ENCODE results near the gene FNIP1. TPM values are rescaled to one million over a fixed set of nuclear protein-coding genes. Genes with fewer than 3 reads are reported as not detected.

The FNIP1 gene
- total and polyA plus RNA-seq, 2 of the 8 experiments (the other 6 are each of a cell fraction or from before 2014, with no cell fraction given) = 3.5 to 17.3 TPM

DNA sequence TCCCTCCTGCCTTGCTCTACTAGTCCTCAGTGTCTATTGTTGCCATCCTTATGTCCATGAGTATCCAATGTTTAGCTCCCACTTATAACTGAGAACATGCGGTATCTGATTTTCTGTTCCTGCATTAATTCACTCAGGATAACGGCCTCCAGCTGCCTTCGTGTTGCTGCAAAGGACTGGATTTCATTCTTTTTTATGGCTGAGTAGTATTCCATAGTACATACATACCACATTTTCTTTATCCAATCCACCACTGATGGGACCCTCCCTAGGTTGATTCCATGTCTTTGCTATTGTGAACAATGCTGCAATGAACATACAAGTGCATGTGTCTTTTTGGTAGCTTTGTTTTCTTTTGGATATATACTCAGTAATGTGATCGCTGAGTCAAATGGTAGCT lies 50.4 kb downstream of the FNIP1 start:
- Histone ChIP-seq H3K18ac (ENCODE audit: extremely low read depth, low read length) (no peak overlapping the region), H2BK15ac (ENCODE audit: low read length) (no peak overlapping the region), H2AK5ac (ENCODE audit: low read depth, low read length) (no peak overlapping the region), H2BK120ac (replicated peaks; ENCODE audit: low read depth, low read length) (no peak overlapping the region), H3K56ac (replicated peaks; ENCODE audit: insufficient read length, low read depth, low read length) (no peak overlapping the region), H3K4ac (replicated peaks; ENCODE audit: insufficient read length, low read depth, low read length) (no peak overlapping the region), H3K79me2 (ENCODE audit: control insufficient read depth in 1 of 2, insufficient read depth in 2 of 2, low read length in 2 of 2) (peaks cover 0 to 15% of the 10 kb centered on the region in 2 experiments; a peak in 2 of 4 replicates), H3K36me3 (ENCODE audit: control insufficient read depth in 2 of 4, insufficient read depth in 4 of 4, low read length in 3 of 4) (peaks cover 0 to 5% (median 0%) of the 10 kb centered on the region in 4 experiments; a peak in 1 of 8 replicates), H4K5ac (ENCODE audit: insufficient read length, low read depth, low read length) (no peak overlapping the region), H2BK12ac (ENCODE audit: low read depth, low read length) (no peak overlapping the region), H3K4me2 (ENCODE audit: insufficient read depth in 1 of 2, low read depth in 2 of 2, low read length in 2 of 2) (no peak overlapping the region), H3K9me3 (ENCODE audit: insufficient read depth in 2 of 2, low read depth in 1 of 2, low read length in 1 of 2) (no peaks in the 10 kb centered on the region), H3K9ac (replicated peaks in 1 of 4; ENCODE audit: extremely low read depth in 1 of 4, low read depth in 3 of 4, low read length in 3 of 4) (no peak overlapping the region), H3K23ac (ENCODE audit: insufficient read length) (no peak overlapping the region), H3K23me2 (ENCODE audit: low read depth, low read length) (no peaks in the 10 kb centered on the region; the same call in 1 of the 2 replicates), H3K27me3 (replicated peaks in 1 of 4; ENCODE audit: control insufficient read depth in 3 of 4, extremely low read depth in 1 of 4, insufficient read depth in 3 of 4, low read length in 3 of 4) (no peaks in the 10 kb centered on the region), H3K14ac (ENCODE audit: insufficient read length) (no peak overlapping the region), H4K8ac (ENCODE audit: extremely low read depth, insufficient read depth, low read length) (no peak overlapping the region), H2AFZ (ENCODE audit: low read length) (no peak overlapping the region), H2BK20ac (ENCODE audit: low read length) (no peak overlapping the region), H4K91ac (replicated peaks; ENCODE audit: insufficient read length, low read length) (no peak overlapping the region), H3K4me3 (ENCODE audit: extremely low read depth in 1 of 4, insufficient read depth in 2 of 4, low read depth in 3 of 4, low read length in 4 of 4) (no peak overlapping the region), H3K4me1 (replicated peaks in 1 of 4; ENCODE audit: control insufficient read depth in 3 of 4, insufficient read depth in 4 of 4, low read length in 3 of 4) (no peaks in the 10 kb centered on the region), H2BK5ac (ENCODE audit: low read depth, low read length) (no peak overlapping the region), H3K27ac (ENCODE audit: low read depth, low read length) (no peak overlapping the region), H3K79me1 (ENCODE audit: low read depth, low read length) (peaks cover 2% of the 10 kb centered on the region; the same call in 1 of the 2 replicates), H4K20me1 (replicated peaks in 1 of 2; ENCODE audit: control insufficient read depth in 1 of 2, insufficient read depth in 2 of 2, low read length in 2 of 2) (peaks cover 0 to 3% of the 10 kb centered on the region in 2 experiments)
- TF ChIP-seq KDM1A (IDR thresholded peaks at IDR 0.05; ENCODE audit: borderline replicate concordance, low read length) = no peak
- no peak for TF ChIP-seq SP2 (IDR thresholded peaks at IDR 0.05; ENCODE audit: low read length)
- no peak for TF ChIP-seq CBX5 (IDR thresholded peaks at IDR 0.05; ENCODE audit: low read depth, low read length)
- no peak for TF ChIP-seq SP1 (IDR thresholded peaks at IDR 0.05; ENCODE audit: low read depth, low read length)
- FAIRE-seq = no peak
- CTCF ChIA-PET (ENCODE audit: partially characterized antibody) = interaction anchor here (0.6 kb wide), 1 partner anchor 235 kb away, joined by 3 read pairs; no protein-coding TSS in a partner anchor
- no peak for DNase-seq (ENCODE audit: low read depth in 1 of 2, low spot score in 2 of 2)
- POLR2A ChIA-PET (ENCODE audit: partially characterized antibody) = no interaction called here
- WGBS, 2 experiments (ENCODE audit: extremely low coverage in 1 of 2, insufficient coverage in 1 of 2, insufficient read length in 1 of 2, insufficient replicate concordance in 2 of 2, low coverage in 1 of 2, low lambda C conversion rate in 2 of 2, missing lambda C conversion rate in 1 of 2) = 92% methylated on average over 4 of the region's 4 CpGs; no CpG with 5 or more reads in 1 of the 2 experiments
